Thyroid gland (tissue), 4 donors: Measurements from ENCODE around the gene LETM1.

ENCODE experiments used
- POLR2A ChIP-seq, 2 donors: fragments of 450-650 bp; IDR thresholded peaks; one replicate each; pipeline ENCODE4 v1.6.1; 2017; ENCODE audit warnings: antibody characterized with exemption in 2 of 2, mild to moderate bottlenecking in 2 of 2, moderate library complexity in 1 of 2
- TF ChIP-seq, protein P1 (sequence below), 6 experiments: fragments of 200-600 bp in 3 of 6; fragments of 450-650 bp in 3 of 6; sonication (generic) in 3 of 6; IDR thresholded peaks; one replicate each; pipeline ENCODE4 v1.5.1; 2016 to 2019; ENCODE audit warnings: antibody characterized with exemption in 6 of 6, mild to moderate bottlenecking in 2 of 6, inconsistent platforms in 1 of 6, moderate library complexity in 1 of 6

DNA sequence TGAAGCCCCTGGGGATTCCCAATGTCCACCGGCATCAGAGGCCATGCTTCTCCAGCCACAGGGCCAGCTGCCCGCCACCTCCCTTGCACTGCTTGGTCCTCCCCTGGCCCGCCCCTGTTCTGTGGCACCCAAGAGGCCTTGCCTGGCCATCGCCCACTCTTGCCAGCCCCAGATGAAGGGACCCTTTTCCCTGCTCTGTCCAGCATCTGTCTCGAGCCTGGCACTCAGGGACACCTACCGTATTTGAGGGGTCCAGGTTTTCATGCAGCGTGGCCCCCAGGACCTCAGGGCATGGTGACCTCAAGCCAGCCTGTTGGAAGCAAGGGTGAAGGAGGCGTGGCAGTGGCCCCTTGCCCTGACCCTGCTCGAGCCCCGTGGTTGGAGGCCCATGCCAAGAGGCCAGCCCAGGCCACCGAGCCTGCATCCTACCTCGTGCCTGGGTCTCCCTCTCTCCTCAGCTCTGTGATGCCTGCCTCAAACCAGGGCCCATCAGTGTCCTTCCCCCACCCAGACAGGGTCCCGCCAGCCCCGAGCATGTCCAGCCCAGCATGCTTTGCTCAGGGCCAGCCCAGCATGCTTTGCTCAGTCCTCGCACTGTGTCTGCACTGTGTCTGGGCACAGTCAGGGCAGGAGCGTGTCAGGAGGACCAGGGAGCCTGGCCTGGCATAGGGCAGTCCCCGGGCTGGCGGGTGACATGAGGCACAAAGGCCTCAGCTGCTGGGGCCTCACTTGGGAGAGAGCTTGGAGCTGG is 77.1 kb downstream of the LETM1 start:
- TF ChIP-seq, protein P1, sequence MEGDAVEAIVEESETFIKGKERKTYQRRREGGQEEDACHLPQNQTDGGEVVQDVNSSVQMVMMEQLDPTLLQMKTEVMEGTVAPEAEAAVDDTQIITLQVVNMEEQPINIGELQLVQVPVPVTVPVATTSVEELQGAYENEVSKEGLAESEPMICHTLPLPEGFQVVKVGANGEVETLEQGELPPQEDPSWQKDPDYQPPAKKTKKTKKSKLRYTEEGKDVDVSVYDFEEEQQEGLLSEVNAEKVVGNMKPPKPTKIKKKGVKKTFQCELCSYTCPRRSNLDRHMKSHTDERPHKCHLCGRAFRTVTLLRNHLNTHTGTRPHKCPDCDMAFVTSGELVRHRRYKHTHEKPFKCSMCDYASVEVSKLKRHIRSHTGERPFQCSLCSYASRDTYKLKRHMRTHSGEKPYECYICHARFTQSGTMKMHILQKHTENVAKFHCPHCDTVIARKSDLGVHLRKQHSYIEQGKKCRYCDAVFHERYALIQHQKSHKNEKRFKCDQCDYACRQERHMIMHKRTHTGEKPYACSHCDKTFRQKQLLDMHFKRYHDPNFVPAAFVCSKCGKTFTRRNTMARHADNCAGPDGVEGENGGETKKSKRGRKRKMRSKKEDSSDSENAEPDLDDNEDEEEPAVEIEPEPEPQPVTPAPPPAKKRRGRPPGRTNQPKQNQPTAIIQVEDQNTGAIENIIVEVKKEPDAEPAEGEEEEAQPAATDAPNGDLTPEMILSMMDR (IDR thresholded peaks at IDR 0.05), result no peak
- no peak for TF ChIP-seq POLR2A (IDR thresholded peaks at IDR 0.05)
